GM10847 (cell line): ENCODE data around the gene RAB17.

Experiments used
- POLR2A ChIP-seq: IDR thresholded peaks from 2 replicates; pipeline ENCODE4 v1.6.1; 2011; ENCODE audit not compliant: insufficient read length; ENCODE audit errors: extremely low read depth

RAB17 gene

GRCh38 chr2:237577956-237578870 lies 12.3 kb downstream of the RAB17 start:
- TF ChIP-seq POLR2A, result no peak

GRCh38 chr2:237577458-237577857 lies 13.1 kb downstream of the RAB17 start:
- TF ChIP-seq POLR2A, result no peak

GRCh38 chr2:237576974-237577373 lies 13.6 kb downstream of the RAB17 start:
- no peak for TF ChIP-seq POLR2A

- TF ChIP-seq POLR2A, result no peak
Observed at GRCh38 chr2:237575869-237576862, 14.4 kb downstream of the RAB17 start.

GRCh38 chr2:237574894-237575868 lies 15.4 kb downstream of the RAB17 start:
- TF ChIP-seq POLR2A, result no peak

GRCh38 chr2:237574467-237574866 lies 16.1 kb downstream of the RAB17 start:
- TF ChIP-seq POLR2A, result no peak

- TF ChIP-seq POLR2A, result no peak
Observed at GRCh38 chr2:237573721-237574415, 16.7 kb downstream of the RAB17 start.

GRCh38 chr2:237572742-237573101 lies 17.8 kb downstream of the RAB17 start:
- TF ChIP-seq POLR2A, result no peak

- TF ChIP-seq POLR2A, result no peak
Observed at GRCh38 chr2:237572021-237572741, 18.4 kb downstream of the RAB17 start.

- TF ChIP-seq POLR2A, result no peak
Observed at GRCh38 chr2:237571551-237571950, 19.0 kb downstream of the RAB17 start.

GRCh38 chr2:237570776-237571335 lies 19.7 kb downstream of the RAB17 start:
- no peak for TF ChIP-seq POLR2A

- no peak for TF ChIP-seq POLR2A
Observed at GRCh38 chr2:237569896-237570295, 20.6 kb downstream of the RAB17 start.

- TF ChIP-seq POLR2A, result no peak
Observed at GRCh38 chr2:237569041-237569440, 21.5 kb downstream of the RAB17 start.

- no peak for TF ChIP-seq POLR2A
Observed at GRCh38 chr2:237568121-237568660, 22.3 kb downstream of the RAB17 start.
